GM19099 (cell line): ENCODE results near the gene DUSP22.

Experiments used
- POLR2A ChIP-seq: IDR thresholded peaks from 3 replicates; pipeline ENCODE4 v1.6.1; 2011; ENCODE audit warnings: low read depth; ENCODE audit not compliant: insufficient read length; ENCODE audit errors: extremely low read depth

DUSP22 gene

GRCh38 chr6:264626-265025 is 27.7 kb upstream of the DUSP22 start:
- TF ChIP-seq POLR2A: no peak

GRCh38 chr6:268394-268935 is 23.8 kb upstream of the DUSP22 start:
- no peak for TF ChIP-seq POLR2A

GRCh38 chr6:273551-274058 is 18.7 kb upstream of the DUSP22 start:
- TF ChIP-seq POLR2A: no peak

GRCh38 chr6:277746-278145 is 14.5 kb upstream of the DUSP22 start:
- no peak for TF ChIP-seq POLR2A

- TF ChIP-seq POLR2A: no peak
These were observed 13.8 kb upstream of the DUSP22 start for GRCh38 chr6:278494-278893.

GRCh38 chr6:279341-280029 is 12.8 kb upstream of the DUSP22 start:
- TF ChIP-seq POLR2A: no peak

GRCh38 chr6:280775-281468 is 11.4 kb upstream of the DUSP22 start:
- TF ChIP-seq POLR2A: no peak

- TF ChIP-seq POLR2A: no peak
These were observed 10.7 kb upstream of the DUSP22 start for GRCh38 chr6:281469-282103.

GRCh38 chr6:282177-282866 is 10.0 kb upstream of the DUSP22 start:
- no peak for TF ChIP-seq POLR2A

GRCh38 chr6:282867-283416 is 9.3 kb upstream of the DUSP22 start:
- TF ChIP-seq POLR2A: no peak

- no peak for TF ChIP-seq POLR2A
These were observed 7.8 kb upstream of the DUSP22 start for GRCh38 chr6:284486-284885.

GRCh38 chr6:285030-285771 is 7.1 kb upstream of the DUSP22 start:
- no peak for TF ChIP-seq POLR2A

GRCh38 chr6:286681-287488 is 5.4 kb upstream of the DUSP22 start:
- TF ChIP-seq POLR2A: no peak

- no peak for TF ChIP-seq POLR2A
These were observed 4.8 kb upstream of the DUSP22 start for GRCh38 chr6:287489-287860.

GRCh38 chr6:288866-289265 is 3.4 kb upstream of the DUSP22 start:
- no peak for TF ChIP-seq POLR2A
